Embryonic facial prominence (tissue), 1 donor: ENCODE measurements around the gene ARL6IP4.

Source experiments
- DNase-seq: peaks from one replicate; pipeline ENCODE4 v3.0.0-alpha.2; 2016; ENCODE audit errors: extremely low spot score

Gene ARL6IP4

DNA sequence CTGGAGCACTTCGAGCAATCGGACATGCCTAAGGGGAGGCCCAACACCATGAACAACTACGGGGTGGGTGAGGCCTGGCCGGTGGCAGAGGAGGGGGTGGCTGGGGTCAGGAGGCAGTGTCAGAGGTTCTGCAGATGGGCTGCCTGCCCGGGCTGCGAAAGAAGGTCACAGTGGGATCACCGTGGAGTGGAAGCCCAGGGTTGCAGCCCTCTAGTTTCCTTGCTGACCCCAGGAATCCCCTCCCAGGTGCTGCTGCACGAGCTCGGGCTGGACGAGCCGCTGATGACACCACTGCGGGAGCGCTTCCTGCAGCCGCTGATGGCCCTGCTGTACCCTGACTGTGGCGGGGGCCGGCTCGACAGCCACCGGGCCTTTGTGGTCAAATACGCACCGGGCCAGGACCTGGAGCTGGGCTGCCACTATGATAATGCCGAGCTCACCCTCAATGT, 1.9 kb upstream of the ARL6IP4 start:
- no peak for DNase-seq

DNA sequence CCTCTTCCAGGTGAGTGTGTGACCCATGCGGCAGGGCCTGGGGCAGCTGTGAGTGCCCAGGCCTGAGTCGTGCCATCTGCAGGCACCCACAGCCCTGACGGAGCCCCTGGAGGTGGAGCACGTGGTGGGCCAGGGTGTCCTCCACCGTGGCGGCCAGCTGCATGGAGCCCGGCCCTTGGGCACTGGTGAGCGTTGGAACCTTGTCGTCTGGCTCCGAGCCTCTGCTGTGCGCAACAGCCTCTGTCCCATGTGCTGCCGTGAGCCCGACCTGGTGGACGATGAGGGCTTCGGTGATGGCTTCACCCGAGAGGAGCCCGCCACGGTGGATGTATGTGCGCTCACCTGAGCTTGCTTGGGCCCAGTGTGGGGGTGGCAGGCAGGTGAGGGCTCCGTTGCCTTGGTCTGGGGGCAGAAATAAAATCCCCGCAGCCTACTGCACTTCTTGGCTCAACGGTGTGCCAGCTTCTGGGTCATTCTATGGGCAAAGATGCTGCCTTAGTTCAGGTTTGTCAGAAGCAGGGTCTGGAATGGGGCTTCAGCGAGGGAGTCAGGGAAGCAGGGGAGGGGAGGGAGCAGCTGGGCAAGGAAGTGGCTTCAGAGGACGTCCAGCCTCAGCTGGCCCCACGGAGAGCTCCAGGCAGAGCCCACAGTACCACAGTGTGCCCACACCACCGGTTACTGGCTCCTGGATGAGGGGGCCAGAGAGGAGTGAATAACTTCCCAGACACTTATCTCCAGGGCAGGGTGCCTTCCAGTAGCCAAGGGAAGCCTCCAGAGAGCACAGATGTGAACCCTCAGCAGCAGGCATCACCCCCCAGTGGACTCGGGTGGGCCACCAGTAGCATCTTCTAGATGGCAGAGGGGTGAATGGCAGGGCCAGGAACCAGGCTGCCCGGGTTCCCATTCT, 1.2 kb upstream of the ARL6IP4 start:
- DNase-seq = no peak

DNA sequence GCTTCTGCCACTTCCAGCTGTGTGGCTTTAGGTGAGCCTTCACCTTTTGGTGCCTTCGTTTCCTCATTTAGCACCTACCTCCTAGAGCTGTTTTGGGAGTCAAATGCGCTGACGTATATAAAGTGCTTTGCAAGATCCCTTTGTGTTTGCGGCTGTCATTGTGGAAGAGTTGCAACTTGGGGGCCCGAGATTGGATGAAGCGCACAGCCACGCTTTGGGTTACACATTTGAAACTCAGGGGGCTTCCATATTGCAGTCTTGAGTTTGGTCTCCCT, 636 bp upstream of the ARL6IP4 start:
- no peak for DNase-seq

DNA sequence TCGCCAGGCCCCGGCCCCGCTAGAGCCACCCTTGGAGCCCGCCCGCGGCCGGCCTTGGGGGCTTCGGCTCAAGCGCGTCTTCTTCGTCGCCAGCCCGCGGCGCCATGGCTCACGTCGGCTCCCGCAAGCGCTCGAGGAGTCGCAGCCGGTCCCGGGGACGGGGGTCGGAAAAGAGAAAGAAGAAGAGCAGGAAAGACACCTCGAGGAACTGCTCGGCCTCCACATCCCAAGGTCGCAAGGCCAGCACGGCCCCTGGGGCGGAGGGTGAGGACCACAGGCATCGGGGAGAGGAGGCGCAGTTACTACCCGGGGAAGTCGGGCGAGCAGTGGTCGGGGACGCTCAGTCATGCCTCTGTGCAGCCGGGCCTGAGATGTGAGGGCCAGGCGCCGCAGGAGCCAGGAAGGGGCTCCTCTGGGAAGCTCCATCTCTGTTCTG, 573 bp downstream of the ARL6IP4 start:
- DNase-seq = no peak

DNA sequence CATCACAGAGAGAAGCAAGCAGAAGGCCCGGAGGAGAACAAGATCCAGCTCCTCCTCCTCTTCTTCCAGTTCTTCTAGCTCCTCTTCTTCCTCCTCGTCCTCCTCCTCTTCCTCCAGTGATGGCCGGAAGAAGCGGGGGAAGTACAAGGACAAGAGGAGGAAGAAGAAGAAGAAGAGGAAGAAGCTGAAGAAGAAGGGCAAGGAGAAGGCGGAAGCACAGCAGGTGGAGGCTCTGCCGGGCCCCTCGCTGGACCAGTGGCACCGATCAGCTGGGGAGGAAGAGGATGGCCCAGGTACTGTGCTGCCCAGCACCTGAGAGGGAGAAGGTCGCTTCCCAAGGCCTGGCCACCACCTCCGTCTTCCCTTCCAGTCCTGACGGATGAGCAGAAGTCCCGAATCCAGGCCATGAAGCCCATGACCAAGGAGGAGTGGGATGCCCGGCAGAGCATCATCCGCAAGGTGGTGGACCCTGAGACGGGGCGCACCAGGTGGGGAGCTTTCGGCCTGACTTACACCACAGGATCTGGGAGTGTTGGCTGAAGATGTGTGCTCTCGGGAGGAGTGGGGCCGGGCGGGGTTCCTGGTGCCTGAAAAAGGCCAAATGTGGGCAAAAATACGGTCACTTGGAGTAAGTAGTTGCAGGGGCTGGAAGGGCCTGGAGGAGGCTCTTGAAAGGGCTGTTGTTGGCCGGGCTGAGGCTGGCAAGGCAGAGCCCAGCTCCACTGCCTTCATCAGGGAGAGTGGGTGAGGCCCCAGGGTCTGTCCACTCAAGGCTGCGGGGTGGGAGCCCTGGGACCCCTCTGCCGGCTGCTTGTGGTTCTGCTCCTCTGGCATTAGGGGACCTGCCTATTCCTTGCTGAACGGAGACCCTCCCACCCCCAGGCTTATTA, 1.4 kb downstream of the ARL6IP4 start:
- no peak for DNase-seq

- no peak for DNase-seq
Observed at GRCh38 chr12:122982477-122982815, 2.0 kb downstream of the ARL6IP4 start.

GRCh38 chr12:122982963-122983788, 2.7 kb downstream of the ARL6IP4 start:
- DNase-seq = no peak

DNA sequence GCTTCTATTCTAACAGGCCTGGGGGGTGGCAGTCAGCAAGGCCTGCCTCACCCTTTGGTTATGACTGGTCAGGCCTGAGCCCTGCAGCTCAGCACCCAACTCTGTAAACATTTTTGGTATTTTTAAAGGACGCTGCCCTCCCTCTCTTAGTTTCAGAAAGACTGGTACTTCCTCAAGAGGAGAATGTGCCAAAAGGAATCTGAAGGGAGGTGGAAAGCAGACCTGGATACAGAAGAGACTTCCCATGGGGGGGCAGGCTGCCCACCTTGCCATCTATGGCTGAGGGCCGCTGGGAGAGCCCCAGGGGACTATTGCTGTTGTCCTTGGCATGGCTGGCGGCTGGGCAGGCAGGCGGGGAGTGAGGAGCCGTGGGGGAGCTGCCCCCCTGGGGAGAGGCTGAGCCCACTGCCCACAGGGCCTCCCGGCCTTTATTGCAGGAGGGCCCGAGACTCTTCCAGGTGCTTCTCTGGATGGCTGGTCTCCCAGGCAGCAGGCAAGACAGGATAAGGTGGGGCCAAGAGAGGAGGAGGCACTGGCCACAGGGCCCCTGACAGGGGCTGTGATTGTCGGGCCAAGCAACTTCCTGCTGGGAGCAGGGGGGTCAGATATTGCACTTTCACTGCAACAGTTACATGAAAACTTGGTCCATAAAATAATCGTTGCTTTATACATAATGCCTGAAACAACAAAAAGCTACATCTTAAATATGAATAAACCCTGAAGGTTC, 3.5 kb downstream of the ARL6IP4 start:
- no peak for DNase-seq

GRCh38 chr12:122984612-122985337, 4.3 kb downstream of the ARL6IP4 start:
- no peak for DNase-seq

DNA sequence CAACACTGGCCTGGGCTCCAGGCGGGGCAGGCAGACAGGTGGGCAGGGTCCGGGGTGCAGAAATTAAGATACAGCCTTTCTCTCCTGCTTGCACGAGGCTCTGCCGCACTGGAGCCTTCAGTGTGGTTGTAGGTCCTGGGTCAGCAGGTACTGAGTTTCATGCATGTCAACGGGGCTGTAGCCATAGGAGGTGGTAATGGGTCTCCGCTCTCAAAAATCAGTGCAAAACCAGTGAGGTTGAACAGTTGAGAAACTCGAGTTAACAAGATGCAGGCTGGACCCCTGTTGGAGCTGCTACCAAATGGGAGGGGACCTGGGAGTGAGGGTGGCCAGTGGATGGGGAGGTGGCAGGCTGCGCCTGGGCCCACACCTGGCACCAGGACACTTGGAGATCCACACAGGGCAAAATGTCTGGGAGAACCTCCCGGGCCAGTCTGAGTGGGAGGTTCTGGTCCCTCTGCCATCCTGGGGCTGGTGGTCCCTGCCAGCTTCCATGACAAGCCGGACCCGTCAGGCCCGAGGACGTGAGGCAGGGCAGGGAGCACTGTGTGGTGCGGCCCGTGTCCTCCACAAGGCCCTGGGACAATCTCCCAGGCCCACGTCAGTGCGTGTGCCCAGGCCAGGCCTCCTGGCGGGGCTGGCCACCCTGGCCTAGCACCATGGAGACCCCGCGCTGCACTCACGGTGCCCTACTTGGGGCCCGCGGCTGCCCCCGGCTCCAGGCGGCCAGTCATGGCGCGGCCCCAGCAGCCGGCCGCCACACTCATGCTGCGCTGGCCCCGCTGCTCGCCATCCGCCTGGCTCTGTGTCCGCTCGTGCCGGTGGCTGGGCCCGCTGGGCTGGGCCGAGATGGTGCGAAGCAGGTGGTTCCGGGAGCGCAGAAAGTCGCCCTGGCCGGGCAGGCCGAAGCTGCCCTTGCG, 5.1 kb downstream of the ARL6IP4 start:
- no peak for DNase-seq

GRCh38 chr12:122986258-122986871, 5.9 kb downstream of the ARL6IP4 start:
- no peak for DNase-seq

GRCh38 chr12:122987086-122987951, 6.8 kb downstream of the ARL6IP4 start:
- DNase-seq = no peak

DNA sequence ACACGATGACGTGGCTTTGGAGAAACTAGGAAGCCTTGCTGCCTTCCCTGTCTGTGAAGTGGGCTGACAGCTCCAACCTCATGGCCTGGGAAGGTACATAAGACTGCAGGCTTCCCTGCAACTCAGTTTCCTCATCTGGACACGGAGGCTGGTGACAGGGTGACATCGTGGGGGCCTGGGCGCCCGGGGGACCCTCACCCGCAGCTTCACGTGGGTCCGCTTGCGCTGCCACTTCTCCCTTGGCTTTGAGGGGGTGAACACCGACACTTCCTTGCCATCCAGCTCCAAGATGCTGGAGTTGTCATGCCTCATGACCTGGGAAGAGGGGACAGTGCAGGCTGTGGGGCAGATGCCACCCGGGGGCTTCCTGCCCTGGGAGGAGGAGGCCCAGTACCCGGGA, 7.6 kb downstream of the ARL6IP4 start:
- no peak for DNase-seq

DNA sequence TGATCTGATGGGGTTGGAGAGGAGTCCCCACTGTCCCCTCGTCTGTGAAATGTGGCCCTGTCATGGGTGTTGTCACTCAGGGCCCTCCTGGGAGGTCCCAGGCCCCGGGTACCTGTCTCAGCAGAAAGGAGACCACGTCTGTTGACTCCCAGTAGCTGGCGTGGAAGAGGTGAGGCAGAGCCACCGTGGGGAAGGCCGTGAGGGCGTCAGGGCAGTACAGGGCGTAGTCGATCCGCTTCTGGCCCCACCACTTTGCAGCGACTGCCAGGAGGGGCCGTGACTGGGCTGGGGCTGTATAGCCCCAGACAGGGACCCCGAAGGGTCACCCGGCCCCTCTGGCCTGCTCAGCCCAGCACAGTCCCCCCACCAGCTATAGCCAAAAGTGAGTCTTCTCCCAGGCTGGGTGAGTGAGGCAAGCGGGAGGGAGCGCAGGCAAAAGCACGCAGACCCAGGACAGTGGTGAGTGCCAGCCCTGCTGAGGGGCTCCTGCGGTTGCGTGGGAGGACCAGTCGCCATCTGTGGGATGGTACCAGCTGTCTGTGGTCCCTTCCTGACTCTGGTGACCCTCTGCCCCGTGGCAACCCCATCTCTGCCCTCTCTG, 8.2 kb downstream of the ARL6IP4 start:
- DNase-seq = no peak

GRCh38 chr12:122989225-122989839, 8.9 kb downstream of the ARL6IP4 start:
- no peak for DNase-seq

- no peak for DNase-seq
Observed at GRCh38 chr12:122989874-122990419, 9.5 kb downstream of the ARL6IP4 start.

DNA sequence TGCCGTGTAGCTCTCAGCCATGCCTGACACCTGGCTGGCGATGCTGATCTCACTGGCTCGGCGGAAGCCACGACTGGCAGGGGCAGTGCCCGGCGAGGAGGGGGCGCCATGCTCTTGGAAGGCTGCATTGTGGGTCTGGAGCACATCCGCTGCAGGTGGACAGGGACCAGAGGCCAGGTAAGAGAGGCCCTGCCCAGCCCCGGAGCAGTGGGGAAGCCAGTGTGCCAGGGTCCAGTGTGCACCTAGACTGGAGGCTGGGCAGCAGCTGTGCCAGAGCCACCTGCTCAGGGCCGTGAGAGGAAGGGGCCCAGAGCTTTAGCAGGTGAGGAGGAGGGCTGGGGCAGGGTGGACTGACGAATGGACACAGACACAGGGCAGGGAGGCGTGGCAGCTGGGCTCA, 10.1 kb downstream of the ARL6IP4 start:
- no peak for DNase-seq
